ENCODE measurements around the gene MYLK4.

The MYLK4 gene

DNA sequence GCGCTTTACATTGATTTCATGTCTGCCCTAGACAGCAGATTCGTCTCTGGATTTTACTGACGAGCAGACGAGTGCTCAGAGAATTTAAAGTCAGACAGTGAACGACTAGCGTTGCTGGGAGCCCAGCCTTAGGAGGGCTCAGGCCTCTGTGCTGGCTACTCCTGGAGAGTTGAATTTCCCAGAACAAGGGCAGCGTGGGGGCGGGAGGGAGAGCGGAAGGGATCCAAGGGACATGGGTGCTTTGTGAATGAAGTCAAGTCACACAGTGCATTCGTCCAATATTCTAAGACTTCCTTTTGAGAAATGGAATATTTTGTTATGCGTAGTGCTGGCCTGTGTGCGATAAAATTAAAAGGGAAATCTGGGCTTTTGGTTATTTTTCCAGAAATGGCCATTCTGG is 126.5 kb downstream of the MYLK4 start:
- no peak overlapping the region for H3K27ac ChIP-seq
- TF ChIP-seq, protein P1, sequence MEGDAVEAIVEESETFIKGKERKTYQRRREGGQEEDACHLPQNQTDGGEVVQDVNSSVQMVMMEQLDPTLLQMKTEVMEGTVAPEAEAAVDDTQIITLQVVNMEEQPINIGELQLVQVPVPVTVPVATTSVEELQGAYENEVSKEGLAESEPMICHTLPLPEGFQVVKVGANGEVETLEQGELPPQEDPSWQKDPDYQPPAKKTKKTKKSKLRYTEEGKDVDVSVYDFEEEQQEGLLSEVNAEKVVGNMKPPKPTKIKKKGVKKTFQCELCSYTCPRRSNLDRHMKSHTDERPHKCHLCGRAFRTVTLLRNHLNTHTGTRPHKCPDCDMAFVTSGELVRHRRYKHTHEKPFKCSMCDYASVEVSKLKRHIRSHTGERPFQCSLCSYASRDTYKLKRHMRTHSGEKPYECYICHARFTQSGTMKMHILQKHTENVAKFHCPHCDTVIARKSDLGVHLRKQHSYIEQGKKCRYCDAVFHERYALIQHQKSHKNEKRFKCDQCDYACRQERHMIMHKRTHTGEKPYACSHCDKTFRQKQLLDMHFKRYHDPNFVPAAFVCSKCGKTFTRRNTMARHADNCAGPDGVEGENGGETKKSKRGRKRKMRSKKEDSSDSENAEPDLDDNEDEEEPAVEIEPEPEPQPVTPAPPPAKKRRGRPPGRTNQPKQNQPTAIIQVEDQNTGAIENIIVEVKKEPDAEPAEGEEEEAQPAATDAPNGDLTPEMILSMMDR (IDR thresholded peaks at IDR 0.05) = no peak
- TF ChIP-seq ZFX (IDR thresholded peaks at IDR 0.05; ENCODE audit: borderline replicate concordance) = no peak

DNA sequence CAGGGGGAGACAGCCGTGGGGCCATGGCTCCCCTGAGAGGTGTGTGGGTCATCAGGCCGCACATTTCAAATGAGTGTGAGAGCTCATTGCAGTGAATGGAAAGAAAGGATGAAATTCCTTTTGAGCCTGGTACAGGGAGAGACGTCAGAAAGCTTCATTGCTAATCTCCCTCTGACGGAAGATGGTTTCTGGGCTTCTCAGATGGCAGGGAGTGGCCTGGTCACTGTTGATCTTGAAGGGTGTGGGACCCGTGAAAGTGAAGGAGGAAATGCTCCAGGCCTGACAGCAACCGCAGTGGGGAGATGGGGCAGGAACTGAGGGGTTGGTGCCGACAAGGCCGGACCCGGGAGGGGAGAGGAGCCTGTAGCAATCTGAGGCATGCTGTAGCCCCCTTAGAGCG is 127.4 kb downstream of the MYLK4 start:
- no peak for TF ChIP-seq ZFX (IDR thresholded peaks at IDR 0.05; ENCODE audit: borderline replicate concordance)
- TF ChIP-seq, protein P1 (IDR thresholded peaks at IDR 0.05) = no peak
- H3K27ac ChIP-seq = no peak overlapping the region

DNA sequence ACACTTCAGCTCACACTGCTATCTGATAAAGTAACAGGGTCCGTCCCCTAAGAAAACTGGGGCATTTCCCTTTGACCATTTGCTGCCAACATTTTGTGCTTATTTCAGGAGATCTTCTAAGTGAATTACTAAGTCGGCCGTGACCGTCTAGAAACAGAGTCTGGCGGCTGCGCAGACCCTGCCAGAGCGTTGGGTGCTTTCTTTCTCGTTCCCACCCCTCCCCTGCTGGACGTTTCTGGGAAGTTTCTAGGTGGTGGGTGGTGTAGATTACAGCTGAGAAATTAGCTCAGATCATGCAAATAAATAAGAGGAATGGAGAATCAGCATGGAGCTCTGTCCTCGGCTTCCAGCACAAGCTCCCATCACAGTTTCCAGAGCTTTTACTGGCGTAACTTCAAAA is 128.1 kb downstream of the MYLK4 start:
- TF ChIP-seq, protein P1 (IDR thresholded peaks at IDR 0.05) = no peak
- TF ChIP-seq ZFX (IDR thresholded peaks at IDR 0.05; ENCODE audit: borderline replicate concordance) = no peak
- no peak overlapping the region for H3K27ac ChIP-seq

DNA sequence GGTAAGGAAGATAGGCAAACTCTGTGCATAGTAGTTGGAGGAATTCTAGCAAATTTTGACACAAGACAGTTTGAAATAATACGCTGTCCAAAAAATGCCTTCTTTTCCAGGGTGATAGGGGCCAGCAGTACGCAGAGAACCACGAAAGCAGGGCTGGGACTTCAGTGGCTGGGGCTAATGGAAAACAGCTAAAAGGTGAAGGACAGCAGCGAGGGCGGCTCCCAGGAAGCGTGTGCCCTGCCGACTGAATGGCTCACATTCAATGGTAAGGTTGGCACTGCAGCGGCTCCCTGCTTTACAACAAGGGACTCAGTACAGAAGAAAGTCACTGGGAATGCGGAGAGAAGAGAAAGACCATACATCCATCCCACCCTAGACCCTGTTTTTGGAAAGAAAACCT is 131.1 kb downstream of the MYLK4 start:
- H3K27ac ChIP-seq = no peak overlapping the region
- TF ChIP-seq, protein P1 (IDR thresholded peaks at IDR 0.05) = no peak
- TF ChIP-seq ZFX (IDR thresholded peaks at IDR 0.05; ENCODE audit: borderline replicate concordance) = no peak

DNA sequence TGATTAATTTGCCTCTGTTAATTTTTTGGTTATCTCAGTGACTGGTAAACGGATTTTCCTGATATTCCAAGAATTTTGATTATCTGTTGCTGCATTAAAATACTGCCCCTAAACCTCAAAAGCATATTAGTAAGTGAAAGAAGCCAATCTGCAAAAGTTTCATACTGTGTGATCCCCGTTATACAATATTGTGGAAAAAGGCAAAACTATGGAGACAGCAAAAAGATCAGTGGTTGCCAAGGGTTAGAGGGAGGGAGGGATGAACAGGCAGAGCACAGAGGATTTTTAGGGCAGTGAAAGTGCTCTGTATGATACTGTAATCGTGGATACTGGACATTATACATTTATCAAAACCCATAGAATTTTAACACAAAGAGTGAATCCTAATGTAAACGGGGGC is 133.0 kb downstream of the MYLK4 start:
- no peak for TF ChIP-seq ZFX (IDR thresholded peaks at IDR 0.05; ENCODE audit: borderline replicate concordance)
- TF ChIP-seq, protein P1 (IDR thresholded peaks at IDR 0.05) = no peak
- H3K27ac ChIP-seq = no peak overlapping the region

DNA sequence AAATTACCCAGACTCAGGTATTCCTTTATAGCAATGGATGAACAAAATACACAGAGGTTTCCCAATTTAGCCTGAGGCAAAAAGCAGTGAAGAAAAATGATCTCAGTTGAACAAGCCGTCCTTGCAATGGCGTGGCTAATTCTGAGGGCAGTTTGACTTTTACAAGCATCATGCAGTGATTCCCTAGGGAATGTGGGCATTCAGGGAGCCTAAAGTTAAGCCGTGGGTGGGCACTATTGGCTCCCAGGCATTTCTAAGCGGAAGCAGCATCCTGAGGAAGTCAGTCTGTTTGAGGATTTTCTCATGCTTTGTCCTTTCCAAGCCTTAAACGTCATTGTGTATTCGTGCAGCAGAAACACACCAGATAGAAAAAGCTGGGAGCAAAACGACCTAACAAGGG is 133.9 kb downstream of the MYLK4 start:
- H3K27ac ChIP-seq = no peak overlapping the region
- TF ChIP-seq, protein P1 (IDR thresholded peaks at IDR 0.05) = no peak
- no peak for TF ChIP-seq ZFX (IDR thresholded peaks at IDR 0.05; ENCODE audit: borderline replicate concordance)

DNA sequence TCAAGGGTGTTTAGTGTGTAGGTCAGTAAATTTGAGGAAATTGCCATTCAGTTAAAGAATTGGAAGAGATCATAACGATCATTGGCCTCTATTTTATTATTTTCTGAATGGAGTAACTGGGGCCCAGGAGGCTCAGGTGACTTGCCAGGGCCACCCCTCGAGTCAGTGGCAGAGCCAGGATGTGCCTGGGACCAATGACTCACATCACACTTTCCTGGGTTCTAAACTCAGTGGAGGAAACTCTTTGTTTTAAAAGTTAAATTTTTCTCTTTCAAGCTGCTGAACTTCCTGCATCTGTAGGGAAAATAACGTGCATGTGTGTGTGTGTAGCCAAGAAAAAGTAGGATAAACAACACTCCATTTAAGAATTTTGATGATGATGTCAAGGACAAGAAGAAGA is 135.5 kb downstream of the MYLK4 start:
- TF ChIP-seq, protein P1 (IDR thresholded peaks at IDR 0.05) = no peak
- no peak for TF ChIP-seq ZFX (IDR thresholded peaks at IDR 0.05; ENCODE audit: borderline replicate concordance)

More for the DNA sequence above, 135.5 kb downstream of the MYLK4 start:
- H3K27ac ChIP-seq = no peak overlapping the region
